K562 (cell line): ENCODE measurements around the gene COL15A1. TPM values are rescaled to one million over a fixed set of nuclear protein-coding genes. Genes with fewer than 3 reads are reported as not detected.

Experiments
- ARID1B ChIP-seq: fragments of 450-650 bp; IDR thresholded peaks from 2 replicates; pipeline ENCODE4 v1.6.1; 2016; ENCODE audit warnings: antibody characterized with exemption, mild to moderate bottlenecking, inconsistent platforms
- BRCA1 ChIP-seq, 2 experiments: fragments of 450-650 bp in 1 of 2; sonication (generic) in 1 of 2; formaldehyde crosslinking in 1 of 2; IDR thresholded peaks; 2 replicates each; pipeline versions ENCODE4 v1.5.0 to v1.6.1; 2017 to 2020; ENCODE audit warnings: mild to moderate bottlenecking in 1 of 2, missing genetic modification reagents in 1 of 2
- CC2D1A ChIP-seq: fragments of 450-650 bp; IDR thresholded peaks from 2 replicates; pipeline ENCODE4 v1.6.1; 2017; ENCODE audit warnings: mild to moderate bottlenecking
- CXXC5 ChIP-seq: fragments of 250-450 bp; sonication (Bioruptor Pico); IDR thresholded peaks from 2 replicates; pipeline ENCODE4 v1.8.0; 2022; ENCODE audit warnings: inconsistent platforms, mild to moderate bottlenecking, moderate library complexity
- EGR1 ChIP-seq: fragments of 450-650 bp; conservative IDR thresholded peaks from 2 replicates; pipeline ENCODE4 v1.6.1; 2017; ENCODE audit warnings: mild to moderate bottlenecking
- HLTF ChIP-seq: fragments of 450-650 bp; IDR thresholded peaks from 2 replicates; pipeline ENCODE4 v1.6.1; 2016
- L3MBTL2 ChIP-seq: fragments of 450-650 bp; IDR thresholded peaks from 2 replicates; pipeline ENCODE4 v1.6.1; 2016; ENCODE audit warnings: mild to moderate bottlenecking, moderate library complexity
- MCM5 ChIP-seq: fragments of 450-650 bp; IDR thresholded peaks from 2 replicates; pipeline ENCODE4 v1.6.1; 2016; ENCODE audit warnings: low read depth
- MTA1 ChIP-seq: fragments of 450-650 bp; IDR thresholded peaks from 2 replicates; pipeline ENCODE4 v1.6.1; 2017; ENCODE audit warnings: borderline replicate concordance
- NCOA4 ChIP-seq: fragments of 450-650 bp; IDR thresholded peaks from 2 replicates; pipeline ENCODE4 v1.6.1; 2018; ENCODE audit warnings: mild to moderate bottlenecking; ENCODE audit not compliant: partially characterized antibody
- NUFIP1 ChIP-seq: fragments of 450-650 bp; IDR thresholded peaks from 2 replicates; pipeline ENCODE4 v1.6.1; 2018; ENCODE audit not compliant: partially characterized antibody
- PHF20 ChIP-seq: fragments of 450-650 bp; IDR thresholded peaks from 2 replicates; pipeline ENCODE4 v1.6.1; 2018; ENCODE audit not compliant: partially characterized antibody
- RHOXF2B ChIP-seq: fragments of 250-450 bp; sonication (Bioruptor Pico); conservative IDR thresholded peaks from 2 replicates; pipeline ENCODE4 v1.5.1; 2021
- SP2 ChIP-seq: IDR thresholded peaks from 2 replicates; pipeline ENCODE4 v1.6.1; 2011; ENCODE audit warnings: mild to moderate bottlenecking, low read depth, low read length, moderate library complexity; ENCODE audit not compliant: poor library complexity, severe bottlenecking; ENCODE audit errors: extremely low read depth
- TAF1 ChIP-seq: IDR thresholded peaks from 2 replicates; pipeline ENCODE4 v1.6.1; 2011; ENCODE audit warnings: mild to moderate bottlenecking, low read length, moderate library complexity; ENCODE audit not compliant: insufficient read depth, control insufficient read depth, severe bottlenecking; ENCODE audit errors: extremely low read depth
- TEAD4 ChIP-seq, 2 experiments: sonication (generic) in 1 of 2; formaldehyde crosslinking in 1 of 2; IDR thresholded peaks; 2 replicates each; pipeline versions ENCODE4 v1.6.1 to v1.8.0; 2012 to 2022; ENCODE audit warnings: borderline replicate concordance in 1 of 2, inconsistent platforms in 1 of 2, low read length in 1 of 2, mild to moderate bottlenecking in 1 of 2, missing genetic modification reagents in 1 of 2
- ZHX1 ChIP-seq: fragments of 150-350 bp; conservative IDR thresholded peaks from 2 replicates; pipeline ENCODE4 v1.6.1; 2014; ENCODE audit warnings: low read length
- ZNF124 ChIP-seq: sonication (generic); formaldehyde crosslinking; IDR thresholded peaks from 2 replicates; pipeline ENCODE4 v1.8.1; 2022; ENCODE audit warnings: missing genetic modification reagents
- ZNF431 ChIP-seq: sonication (generic); formaldehyde crosslinking; IDR thresholded peaks from 2 replicates; pipeline ENCODE4 v1.8.0; 2022; ENCODE audit warnings: mild to moderate bottlenecking, missing genetic modification reagents
- ZNF785 ChIP-seq: fragments of 250-450 bp; sonication (Bioruptor Pico); IDR thresholded peaks from 2 replicates; pipeline ENCODE4 v1.4.0; 2020; ENCODE audit warnings: mild to moderate bottlenecking
- polyA plus RNA-seq, 8 experiments: library from polyadenylated mRNA; depleted of rRNA in 4 of 8; stranded (reverse) in 5 of 8; unstranded in 3 of 8; fragments of >200 nt; fragmentation: Nextera tagmentation in 2 of 8; fragmentation: Illumina TruSeq in 1 of 8; extraction: Ambion mirVana in 2 of 8; extraction: Trizol in 1 of 8; gene quantifications; 2 replicates each; pipeline versions ENCODE4 v1.2.1 to v1.2.3, GENCODE V29; 2011 to 2014; ENCODE audit warnings: inconsistent platforms in 1 of 8, missing spikeins in 1 of 8
- total RNA-seq, 7 experiments: library from RNA; depleted of rRNA in 6 of 7; stranded (reverse); fragments of >200 nt in 6 of 7; fragmentation: Illumina TruSeq in 2 of 7; extraction: Trizol in 2 of 7; gene quantifications; 2 replicates each; pipeline versions ENCODE4 v1.2.1 to v1.2.3, GENCODE V29; 2011 to 2021; ENCODE audit warnings: low replicate concordance in 1 of 7
- TF ChIP-seq, protein P1 (sequence below): sonication (generic); formaldehyde crosslinking; IDR thresholded peaks from 2 replicates; pipeline ENCODE4 v1.8.0; 2022; ENCODE audit warnings: missing genetic modification reagents, mild to moderate bottlenecking, moderate library complexity, borderline replicate concordance
- TF ChIP-seq, protein P2 (sequence below): sonication (generic); formaldehyde crosslinking; IDR thresholded peaks from 2 replicates; pipeline ENCODE4 v1.8.0; 2022; ENCODE audit warnings: mild to moderate bottlenecking, missing genetic modification reagents, borderline replicate concordance

The COL15A1 gene
- total and polyA plus RNA-seq, 9 of the 15 experiments (the other 6 are each of a cell fraction or from before 2014, with no cell fraction given), result 0.46 to 5.1 (median 2.6) TPM

- no peak for TF ChIP-seq NUFIP1
- no peak for TF ChIP-seq ZNF124 (CRISPR knock-in tag)
- TF ChIP-seq TEAD4 (IDR thresholded peaks at IDR 0.05; ENCODE audit: low read length), result no peak; the same call in 1 of the 2 replicates
- TF ChIP-seq TEAD4 (CRISPR knock-in tag; IDR thresholded peaks at IDR 0.05; ENCODE audit: borderline replicate concordance), result no peak
- TF ChIP-seq ZNF785 (CRISPR knock-in tag), result no peak
- TF ChIP-seq NCOA4, result no peak
- TF ChIP-seq TAF1, result peak; percentile 82
- no peak for TF ChIP-seq CC2D1A
- no peak; the same call in 1 of the 2 replicates for TF ChIP-seq RHOXF2B
- no peak; the same call in 1 of the 2 replicates for TF ChIP-seq ARID1B
- TF ChIP-seq, protein P1, sequence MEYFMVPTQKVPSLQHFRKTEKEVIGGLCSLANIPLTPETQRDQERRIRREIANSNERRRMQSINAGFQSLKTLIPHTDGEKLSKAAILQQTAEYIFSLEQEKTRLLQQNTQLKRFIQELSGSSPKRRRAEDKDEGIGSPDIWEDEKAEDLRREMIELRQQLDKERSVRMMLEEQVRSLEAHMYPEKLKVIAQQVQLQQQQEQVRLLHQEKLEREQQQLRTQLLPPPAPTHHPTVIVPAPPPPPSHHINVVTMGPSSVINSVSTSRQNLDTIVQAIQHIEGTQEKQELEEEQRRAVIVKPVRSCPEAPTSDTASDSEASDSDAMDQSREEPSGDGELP (CRISPR knock-in tag), result no peak; the same call in none of the 2 replicates
- TF ChIP-seq EGR1, result no peak
- no peak for TF ChIP-seq HLTF
- no peak for TF ChIP-seq SP2
- TF ChIP-seq, protein P2, sequence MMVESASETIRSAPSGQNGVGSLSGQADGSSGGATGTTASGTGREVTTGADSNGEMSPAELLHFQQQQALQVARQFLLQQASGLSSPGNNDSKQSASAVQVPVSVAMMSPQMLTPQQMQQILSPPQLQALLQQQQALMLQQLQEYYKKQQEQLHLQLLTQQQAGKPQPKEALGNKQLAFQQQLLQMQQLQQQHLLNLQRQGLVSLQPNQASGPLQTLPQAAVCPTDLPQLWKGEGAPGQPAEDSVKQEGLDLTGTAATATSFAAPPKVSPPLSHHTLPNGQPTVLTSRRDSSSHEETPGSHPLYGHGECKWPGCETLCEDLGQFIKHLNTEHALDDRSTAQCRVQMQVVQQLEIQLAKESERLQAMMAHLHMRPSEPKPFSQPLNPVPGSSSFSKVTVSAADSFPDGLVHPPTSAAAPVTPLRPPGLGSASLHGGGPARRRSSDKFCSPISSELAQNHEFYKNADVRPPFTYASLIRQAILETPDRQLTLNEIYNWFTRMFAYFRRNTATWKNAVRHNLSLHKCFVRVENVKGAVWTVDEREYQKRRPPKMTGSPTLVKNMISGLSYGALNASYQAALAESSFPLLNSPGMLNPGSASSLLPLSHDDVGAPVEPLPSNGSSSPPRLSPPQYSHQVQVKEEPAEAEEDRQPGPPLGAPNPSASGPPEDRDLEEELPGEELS (CRISPR knock-in tag), result no peak
- TF ChIP-seq CXXC5, result peak; percentile 81
- TF ChIP-seq MTA1, result no peak
- no peak for TF ChIP-seq MCM5
- 0 out of 2 replicates have a peak, but pooled peaks have one; percentile 20 for TF ChIP-seq ZNF431 (CRISPR knock-in tag)
- no peak for TF ChIP-seq ZHX1
- TF ChIP-seq L3MBTL2, result peak; percentile 96
- no peak for TF ChIP-seq BRCA1 (IDR thresholded peaks at IDR 0.05)
- TF ChIP-seq BRCA1 (CRISPR knock-in tag; IDR thresholded peaks at IDR 0.05), result no peak
- TF ChIP-seq PHF20, result no peak
These were observed 130.5 kb downstream of the COL15A1 start (continued) for GRCh38 chr9:99073985-99074901.
